A673 (cell line): Measurements from ENCODE around the gene SHQ1.

ENCODE experiments used
- CTCF ChIP-seq: fragments of 300-800, 200-600 bp; sonication (generic); conservative IDR thresholded peaks from 2 replicates; pipeline ENCODE4 v1.5.1; 2017; ENCODE audit warnings: low read depth, mild to moderate bottlenecking, antibody characterized with exemption, low read length, moderate library complexity, mixed read lengths
- EZH2 ChIP-seq: fragments of 200-600 bp; sonication (generic); IDR thresholded peaks from 2 replicates; pipeline ENCODE4 v1.6.1; 2017; ENCODE audit warnings: borderline replicate concordance, low read depth, mild to moderate bottlenecking, mixed read lengths, antibody characterized with exemption, low read length; ENCODE audit not compliant: poor library complexity, severe bottlenecking

- TF ChIP-seq EZH2 (no peak), CTCF (no peak)
These were observed 11.3 kb downstream of the SHQ1 start for GRCh38 chr3:72836923-72837322.
